UCSD-AML1 (cell line): ENCODE data around the gene EI24.
A peak's percentile ranks its signal among the peaks of the same experiment; 100 is the strongest.

ENCODE experiments used
- DNase-seq: peaks from one replicate; lab custom pipeline; 2025; ENCODE audit not compliant: unreplicated experiment; lab: John Stamatoyannopoulos, UW

The EI24 gene

GRCh38 chr11:125578783-125579182 lies 9.5 kb downstream of the EI24 start:
- no peak for DNase-seq

- no peak for DNase-seq
Measured at GRCh38 chr11:125579811-125580210, 10.5 kb downstream of the EI24 start.

- no peak for DNase-seq
Measured at GRCh38 chr11:125583496-125583895, 14.2 kb downstream of the EI24 start.

- DNase-seq = no peak
Measured at GRCh38 chr11:125585487-125585886, 16.2 kb downstream of the EI24 start.

- no peak for DNase-seq
Measured at GRCh38 chr11:125586623-125587022, 17.3 kb downstream of the EI24 start.

- no peak for DNase-seq
Measured at GRCh38 chr11:125587480-125587879, 18.2 kb downstream of the EI24 start.

GRCh38 chr11:125588505-125588904 lies 19.2 kb downstream of the EI24 start:
- DNase-seq = no peak

- DNase-seq = peak; percentile 64
Measured at GRCh38 chr11:125591649-125592304, 22.5 kb downstream of the EI24 start.

GRCh38 chr11:125592305-125593113 lies 23.2 kb downstream of the EI24 start, which contains the start of gene STT3A:
Gene STT3A, plus strand, starts transcription at chr11:125592852. Its CDS starts 3,064 bp downstream, at chr11:125595916.
- DNase-seq = peak; percentile 98

- no peak for DNase-seq
Measured at GRCh38 chr11:125593114-125593820, 24.0 kb downstream of the EI24 start.

GRCh38 chr11:125594958-125595357 lies 25.7 kb downstream of the EI24 start:
- DNase-seq = no peak

- no peak for DNase-seq
Measured at GRCh38 chr11:125600663-125601062, 31.4 kb downstream of the EI24 start.

GRCh38 chr11:125603207-125603606 lies 33.9 kb downstream of the EI24 start:
- no peak for DNase-seq

GRCh38 chr11:125605417-125605816 lies 36.1 kb downstream of the EI24 start:
- no peak for DNase-seq

GRCh38 chr11:125609545-125609944 lies 40.3 kb downstream of the EI24 start:
- DNase-seq = no peak

GRCh38 chr11:125618383-125618782 lies 49.1 kb downstream of the EI24 start:
- no peak for DNase-seq

- DNase-seq = no peak
Measured at GRCh38 chr11:125621995-125622394, 52.7 kb downstream of the EI24 start.

- no peak for DNase-seq
Measured at GRCh38 chr11:125623064-125623463, 53.8 kb downstream of the EI24 start.

- DNase-seq = no peak
Measured at GRCh38 chr11:125624756-125625213, 55.5 kb downstream of the EI24 start, which contains the start of gene CHEK1. Gene CHEK1, plus strand, starts transcription at chr11:125625163. Its CDS starts 1,606 bp downstream, at chr11:125626769.

- DNase-seq = no peak
Measured at GRCh38 chr11:125625225-125625629, 56.0 kb downstream of the EI24 start.

GRCh38 chr11:125625630-125626287 lies 56.5 kb downstream of the EI24 start:
- DNase-seq = peak; percentile 87
